Measurements from ENCODE around the gene GPI. TPM values are rescaled to one million over a fixed set of nuclear protein-coding genes. Genes with fewer than 3 reads are reported as not detected.

Gene GPI
- 100 to 1,000 TPM; 131 to 197 TPM for total RNA-seq
- 100 to 1,000 TPM in 1 of 2 donors, 10 to 100 TPM in 1; 51.0 to 128 TPM for polyA plus RNA-seq
- long read RNA-seq, donor 1, full-length matches to known transcripts = 576 of 693 reads
- long read RNA-seq, donor 1, partial matches to known transcripts = 76 of 693 reads
- long read RNA-seq, donor 1, other reads (novel, unspliced or antisense) = 41 of 693 reads
- long read RNA-seq, donor 2, full-length matches to known transcripts = 58 of 92 reads
- long read RNA-seq, donor 2, partial matches to known transcripts = 26 of 92 reads
- long read RNA-seq, donor 2, other reads (novel, unspliced or antisense) = 8 of 92 reads

DNA sequence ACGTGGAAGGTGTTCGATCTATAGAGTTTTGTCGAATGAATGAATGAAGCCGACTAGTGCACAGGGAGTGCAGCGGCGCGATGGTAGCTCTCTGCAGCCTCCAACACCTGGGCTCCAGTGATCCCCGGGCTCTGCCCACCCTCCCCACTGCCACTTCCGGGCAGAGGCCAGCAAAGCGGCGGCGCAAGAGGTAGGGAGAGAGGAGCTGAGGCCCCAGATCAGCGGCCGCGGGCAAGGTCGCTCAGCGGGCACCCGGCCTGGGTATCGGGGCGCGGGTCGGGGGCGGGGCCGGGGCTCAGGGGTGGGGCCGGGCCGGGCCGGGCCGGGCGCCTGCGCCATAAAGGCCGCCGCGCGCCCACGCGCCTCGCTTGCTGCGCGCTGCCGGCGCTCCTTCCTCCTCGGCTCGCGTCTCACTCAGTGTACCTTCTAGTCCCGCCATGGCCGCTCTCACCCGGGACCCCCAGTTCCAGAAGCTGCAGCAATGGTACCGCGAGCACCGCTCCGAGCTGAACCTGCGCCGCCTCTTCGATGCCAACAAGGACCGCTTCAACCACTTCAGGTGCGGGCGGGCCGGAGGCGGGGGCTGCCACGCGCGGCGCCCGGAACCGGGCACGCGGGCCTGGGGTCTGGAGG, at the start of gene GPI:
Gene GPI, plus strand, starts transcription at position 367 of the 633 bp plus-strand sequence. Its CDS starts 71 bp downstream, at position 438.
- Histone ChIP-seq H3K27me3 (ENCODE audit: control insufficient read depth in 1 of 2, insufficient read depth in 2 of 2, low read length in 1 of 2) (no peaks in the 10 kb centered on the region), H3K27ac (ENCODE audit: low read depth in 1 of 2, low read length in 2 of 2) (no peak within 1 kb of the TSS), H3K9me3 (ENCODE audit: control insufficient read depth, low read length) (no peaks in the 10 kb centered on the region), H3K36me3 (ENCODE audit: control insufficient read depth in 1 of 2, insufficient read depth in 2 of 2, low read length in 1 of 2) (peaks cover 0 to 3% of the 10 kb centered on the region in 2 donors), H3K4me3 (ENCODE audit: low read length in 2 of 2) (peak within 1 kb of the TSS; percentile 36 to 95), H3K4me1 (ENCODE audit: control insufficient read depth in 1 of 2, insufficient read depth in 2 of 2, low read length in 2 of 2) (peaks cover 0 to 2% of the 10 kb centered on the region in 2 donors)
- DNase-seq (peak; percentile 76 to 87), ATAC-seq (ENCODE audit: low FRiP score) (peak; percentile 84)
- intact Hi-C loops (cut with DNase I) = loop anchor here (2.0 to 5.0 kb wide), 2 partner anchors 136 to 137 kb away; no protein-coding TSS in a partner anchor
- 0% methylated on average over 28 to 67 of the region's 67 CpGs for WGBS, 2 donors

DNA sequence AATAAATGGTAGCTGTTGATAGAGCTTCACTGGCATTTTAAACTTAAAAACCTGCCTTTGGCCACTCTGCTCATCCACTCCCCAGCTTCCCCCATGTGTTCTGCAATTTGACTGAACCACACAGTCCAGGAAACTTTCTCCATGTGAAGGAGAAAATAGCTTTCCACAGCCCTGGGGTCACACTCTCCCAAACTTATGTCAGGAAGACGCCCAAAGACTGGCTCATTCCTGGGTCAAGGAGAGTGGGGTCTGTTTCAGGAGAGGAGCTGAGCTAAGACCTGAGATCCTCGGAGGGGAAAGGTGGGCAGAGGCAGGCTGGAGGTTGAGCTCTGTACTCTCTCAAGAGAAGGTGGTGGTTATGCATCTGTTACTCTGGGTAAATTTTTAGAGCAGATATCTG, 48.7 kb upstream of the GPI start:
- intact Hi-C loops (cut with DNase I) = no loop called here
- H3K9me3 ChIP-seq (ENCODE audit: control insufficient read depth, low read length) = no peaks in the 10 kb centered on the region
- peaks cover 0 to 9% of the 10 kb centered on the region in 2 donors for H3K4me1 ChIP-seq (ENCODE audit: control insufficient read depth in 1 of 2, insufficient read depth in 2 of 2, low read length in 2 of 2)

DNA sequence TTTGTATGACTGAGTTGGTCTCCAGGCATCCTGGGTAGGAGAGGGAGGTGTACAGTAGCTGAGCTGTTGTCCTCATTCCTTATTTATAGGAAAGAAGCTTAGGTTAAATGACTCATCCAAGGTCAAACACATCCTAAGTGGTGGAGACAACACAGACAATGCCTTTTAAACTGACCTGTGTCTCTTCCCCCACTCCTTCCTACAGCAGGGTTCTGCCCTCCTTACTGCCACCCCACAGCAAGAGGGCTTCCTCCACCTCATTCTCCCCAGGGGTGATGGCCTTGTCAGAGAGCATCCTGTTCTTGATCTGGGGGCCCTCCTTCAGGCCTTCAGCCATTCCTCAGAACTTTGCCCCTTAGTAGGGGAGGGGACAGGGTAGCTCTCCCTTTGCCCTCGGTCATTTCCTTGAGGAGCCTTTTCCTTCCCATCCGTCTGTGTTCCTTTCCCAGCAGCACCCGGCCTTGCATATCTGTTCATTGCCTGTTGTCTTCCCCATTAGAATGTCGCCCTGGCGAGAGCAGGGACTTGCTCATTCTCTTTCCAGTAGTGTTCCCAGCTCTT, 48.2 kb upstream of the GPI start:
- Histone ChIP-seq H3K9me3 (ENCODE audit: control insufficient read depth, low read length) (no peaks in the 10 kb centered on the region), H3K36me3 (ENCODE audit: control insufficient read depth in 1 of 2, insufficient read depth in 2 of 2, low read length in 1 of 2) (no peaks in the 10 kb centered on the region), H3K27me3 (ENCODE audit: control insufficient read depth in 1 of 2, insufficient read depth in 2 of 2, low read length in 1 of 2) (no peaks in the 10 kb centered on the region), H3K4me3 (ENCODE audit: low read length in 2 of 2) (no peak overlapping the region), H3K27ac (ENCODE audit: low read depth in 1 of 2, low read length in 2 of 2) (no peak overlapping the region), H3K4me1 (ENCODE audit: control insufficient read depth in 1 of 2, insufficient read depth in 2 of 2, low read length in 2 of 2) (peaks cover 0 to 9% of the 10 kb centered on the region in 2 donors)
- 93 to 96% methylated on average over 5 of the region's 5 CpGs for WGBS, 2 donors
- no peak for DNase-seq
- no peak for ATAC-seq (ENCODE audit: low FRiP score)
- intact Hi-C loops (cut with DNase I) = no loop called here

More for the DNA sequence above, 48.7 kb upstream of the GPI start:
- no peak overlapping the region for H3K4me3 ChIP-seq (ENCODE audit: low read length in 2 of 2)
- no peak overlapping the region for H3K27ac ChIP-seq (ENCODE audit: low read depth in 1 of 2, low read length in 2 of 2)
- H3K27me3 ChIP-seq (ENCODE audit: control insufficient read depth in 1 of 2, insufficient read depth in 2 of 2, low read length in 1 of 2) = no peaks in the 10 kb centered on the region
- WGBS, 2 donors = 91 to 95% methylated on average over 2 of the region's 2 CpGs
- ATAC-seq (ENCODE audit: low FRiP score) = no peak
- H3K36me3 ChIP-seq (ENCODE audit: control insufficient read depth in 1 of 2, insufficient read depth in 2 of 2, low read length in 1 of 2) = no peaks in the 10 kb centered on the region
- no peak for DNase-seq

DNA sequence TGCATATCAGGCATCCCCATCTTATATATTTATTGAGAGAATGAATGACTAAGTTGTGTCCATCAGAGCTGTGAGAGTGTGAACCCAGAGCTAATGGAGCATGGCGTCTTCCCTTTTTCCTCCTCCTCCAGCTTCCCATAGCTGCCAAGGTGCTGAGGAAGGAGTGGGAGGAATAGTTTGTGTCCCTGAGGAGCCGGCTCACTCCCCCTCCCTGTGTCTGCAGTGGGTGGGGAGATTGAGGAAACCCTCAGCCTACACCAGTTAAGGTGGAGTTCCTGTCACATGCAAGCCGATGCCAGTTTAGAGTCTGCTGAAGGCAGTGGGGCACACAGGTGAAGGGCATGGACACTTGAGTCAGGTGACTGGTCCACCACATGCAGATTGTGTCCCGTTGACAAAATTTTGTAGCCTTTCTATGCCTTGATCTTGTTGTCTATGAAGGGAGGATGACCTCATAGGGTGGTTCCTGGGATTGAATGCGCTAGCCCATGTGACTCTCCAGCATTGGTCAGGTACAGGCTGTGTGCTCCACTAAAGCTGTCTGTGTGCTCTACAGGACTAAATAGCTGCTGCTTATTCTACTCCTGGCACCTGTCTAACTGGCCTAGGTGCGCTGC, 47.6 kb upstream of the GPI start:
- Histone ChIP-seq H3K27me3 (ENCODE audit: control insufficient read depth in 1 of 2, insufficient read depth in 2 of 2, low read length in 1 of 2) (no peaks in the 10 kb centered on the region), H3K4me3 (ENCODE audit: low read length in 2 of 2) (no peak overlapping the region), H3K36me3 (ENCODE audit: control insufficient read depth in 1 of 2, insufficient read depth in 2 of 2, low read length in 1 of 2) (no peaks in the 10 kb centered on the region), H3K9me3 (ENCODE audit: control insufficient read depth, low read length) (no peaks in the 10 kb centered on the region), H3K27ac (ENCODE audit: low read depth in 1 of 2, low read length in 2 of 2) (no peak overlapping the region), H3K4me1 (ENCODE audit: control insufficient read depth in 1 of 2, insufficient read depth in 2 of 2, low read length in 2 of 2) (peaks cover 0 to 9% of the 10 kb centered on the region in 2 donors)
- DNase-seq (no peak), ATAC-seq (ENCODE audit: low FRiP score) (peak; percentile 22)
- 73% methylated on average over 6 of the region's 6 CpGs for WGBS, 2 donors
- intact Hi-C loops (cut with DNase I) = no loop called here

DNA sequence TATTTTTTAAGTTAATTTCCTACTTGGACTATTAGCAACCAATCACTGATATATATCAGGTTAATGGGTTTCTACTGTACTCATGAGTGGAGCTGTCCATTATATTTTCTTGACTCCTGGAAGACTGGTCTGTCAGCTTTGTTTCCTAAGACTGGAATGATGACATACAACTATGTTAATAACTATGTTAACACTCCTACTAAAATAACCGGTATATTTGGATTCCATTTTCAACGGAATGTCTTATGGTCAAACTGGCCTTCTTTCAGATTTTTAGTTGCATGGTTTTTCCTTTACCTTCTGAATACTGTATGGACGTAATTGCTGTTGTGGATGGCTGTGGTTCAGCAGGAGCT, 45.8 kb upstream of the GPI start:
- ATAC-seq (ENCODE audit: low FRiP score) (no peak), DNase-seq (no peak)

DNA sequence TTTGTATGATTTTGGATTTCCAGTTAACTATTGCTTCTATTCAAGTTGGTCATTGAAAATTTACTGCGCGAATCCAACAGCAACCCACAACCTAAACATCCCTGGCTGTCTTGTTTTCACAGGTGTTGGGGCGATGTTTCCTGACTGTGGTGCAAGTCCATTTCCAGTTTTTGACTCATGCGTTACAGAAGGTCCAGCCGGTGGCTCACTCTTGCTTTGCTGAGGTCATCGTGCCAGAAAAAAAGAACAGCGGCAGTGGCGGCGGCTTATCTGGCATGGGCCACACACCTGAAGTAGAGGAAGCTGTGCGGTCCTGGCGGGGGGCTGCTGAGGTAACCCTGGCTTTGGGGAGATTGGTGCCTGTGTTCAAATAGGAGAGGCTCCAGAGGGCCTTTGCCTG, 45.2 kb upstream of the GPI start:
- Histone ChIP-seq H3K27me3 (ENCODE audit: control insufficient read depth in 1 of 2, insufficient read depth in 2 of 2, low read length in 1 of 2) (no peaks in the 10 kb centered on the region), H3K36me3 (ENCODE audit: control insufficient read depth in 1 of 2, insufficient read depth in 2 of 2, low read length in 1 of 2) (no peaks in the 10 kb centered on the region), H3K9me3 (ENCODE audit: control insufficient read depth, low read length) (no peaks in the 10 kb centered on the region), H3K4me3 (ENCODE audit: low read length in 2 of 2) (no peak overlapping the region), H3K4me1 (ENCODE audit: control insufficient read depth in 1 of 2, insufficient read depth in 2 of 2, low read length in 2 of 2) (peaks cover 0 to 9% of the 10 kb centered on the region in 2 donors), H3K27ac (ENCODE audit: low read depth in 1 of 2, low read length in 2 of 2) (no peak overlapping the region)
- DNase-seq (no peak), ATAC-seq (ENCODE audit: low FRiP score) (peak; percentile 58)
- WGBS, 2 donors = 25 to 32% methylated on average over 11 of the region's 11 CpGs
- intact Hi-C loops (cut with DNase I) = no loop called here

More for the DNA sequence above, 45.8 kb upstream of the GPI start:
- peaks cover 0 to 9% of the 10 kb centered on the region in 2 donors for H3K4me1 ChIP-seq (ENCODE audit: control insufficient read depth in 1 of 2, insufficient read depth in 2 of 2, low read length in 2 of 2)
- WGBS, 2 donors = 42 to 53% methylated on average over 3 of the region's 3 CpGs
- H3K27ac ChIP-seq (ENCODE audit: low read depth in 1 of 2, low read length in 2 of 2) = peak overlapping the region in 1 of 2 donors; percentile 41
- no peaks in the 10 kb centered on the region for H3K9me3 ChIP-seq (ENCODE audit: control insufficient read depth, low read length)
- intact Hi-C loops (cut with DNase I) = no loop called here
- H3K27me3 ChIP-seq (ENCODE audit: control insufficient read depth in 1 of 2, insufficient read depth in 2 of 2, low read length in 1 of 2) = no peaks in the 10 kb centered on the region
- no peaks in the 10 kb centered on the region for H3K36me3 ChIP-seq (ENCODE audit: control insufficient read depth in 1 of 2, insufficient read depth in 2 of 2, low read length in 1 of 2)
- H3K4me3 ChIP-seq (ENCODE audit: low read length in 2 of 2) = no peak overlapping the region

DNA sequence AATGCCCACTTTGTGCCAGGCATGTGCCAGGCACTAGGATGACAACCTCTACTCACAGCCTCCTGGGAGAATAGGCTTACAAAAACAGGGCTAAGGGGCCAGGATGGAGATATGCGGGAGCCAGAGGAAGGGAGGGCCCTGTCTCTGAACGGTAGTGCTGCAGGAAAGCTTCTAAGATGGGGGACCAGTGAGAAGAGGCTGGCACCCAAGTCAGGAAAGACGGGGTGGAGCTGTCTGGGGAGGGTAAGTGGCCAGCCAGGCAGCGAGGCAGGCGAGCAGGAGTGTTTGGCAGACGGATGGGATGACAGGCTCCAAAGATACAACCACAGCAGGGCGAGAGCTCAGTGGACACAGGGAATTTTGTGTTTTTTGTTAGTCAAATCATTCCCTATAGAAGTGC, 44.7 kb upstream of the GPI start:
- intact Hi-C loops (cut with DNase I) = no loop called here
- H3K27ac ChIP-seq (ENCODE audit: low read depth in 1 of 2, low read length in 2 of 2) = peak overlapping the region in 1 of 2 donors; percentile 1
- no peaks in the 10 kb centered on the region for H3K27me3 ChIP-seq (ENCODE audit: control insufficient read depth in 1 of 2, insufficient read depth in 2 of 2, low read length in 1 of 2)
- ATAC-seq (ENCODE audit: low FRiP score) = peak; percentile 50
- peak in 1 of 2 donors; percentile 55 for DNase-seq
- H3K4me3 ChIP-seq (ENCODE audit: low read length in 2 of 2) = no peak overlapping the region
- H3K4me1 ChIP-seq (ENCODE audit: control insufficient read depth in 1 of 2, insufficient read depth in 2 of 2, low read length in 2 of 2) = peaks cover 0 to 9% of the 10 kb centered on the region in 2 donors
- H3K9me3 ChIP-seq (ENCODE audit: control insufficient read depth, low read length) = no peaks in the 10 kb centered on the region
- H3K36me3 ChIP-seq (ENCODE audit: control insufficient read depth in 1 of 2, insufficient read depth in 2 of 2, low read length in 1 of 2) = no peaks in the 10 kb centered on the region
- 13 to 15% methylated on average over 7 of the region's 7 CpGs for WGBS, 2 donors

DNA sequence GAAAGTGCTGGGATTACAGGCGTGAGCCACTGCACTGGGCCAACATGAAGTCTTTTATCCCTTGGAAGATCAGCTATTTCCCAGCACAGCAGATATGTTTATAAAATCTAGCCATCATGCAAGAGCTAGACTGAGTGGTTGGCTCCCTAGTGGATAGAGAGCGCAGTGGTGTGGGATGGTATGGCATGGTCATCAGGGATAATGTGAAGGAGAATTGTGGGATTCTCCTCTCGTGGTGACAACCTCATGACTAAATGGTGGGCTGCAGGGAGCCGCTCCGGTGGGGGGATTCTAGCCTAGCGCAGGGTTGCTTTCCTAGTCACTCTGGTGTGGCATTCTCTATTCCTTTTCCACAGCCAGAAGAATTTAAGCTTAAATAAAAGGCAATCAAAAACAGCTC, 43.3 kb upstream of the GPI start:
- ATAC-seq (ENCODE audit: low FRiP score) (no peak), DNase-seq (no peak)
- Histone ChIP-seq H3K4me3 (ENCODE audit: low read length in 2 of 2) (no peak overlapping the region), H3K36me3 (ENCODE audit: control insufficient read depth in 1 of 2, insufficient read depth in 2 of 2, low read length in 1 of 2) (no peaks in the 10 kb centered on the region), H3K27me3 (ENCODE audit: control insufficient read depth in 1 of 2, insufficient read depth in 2 of 2, low read length in 1 of 2) (no peaks in the 10 kb centered on the region), H3K9me3 (ENCODE audit: control insufficient read depth, low read length) (no peaks in the 10 kb centered on the region), H3K4me1 (ENCODE audit: control insufficient read depth in 1 of 2, insufficient read depth in 2 of 2, low read length in 2 of 2) (peaks cover 0 to 5% of the 10 kb centered on the region in 2 donors), H3K27ac (ENCODE audit: low read depth in 1 of 2, low read length in 2 of 2) (no peak overlapping the region)
- 95 to 96% methylated on average over 6 of the region's 6 CpGs for WGBS, 2 donors
- intact Hi-C loops (cut with DNase I) = no loop called here
